GM19043 (cell line): ENCODE results near the gene WDR70.
"Not testable (repeated sequence)": the region's sequence is repeated elsewhere in the genome, so short reads cannot be mapped to it uniquely, and the experiment has no call there.

ENCODE experiments used
- ATAC-seq: cut with Tn5 transposase; IDR thresholded peaks from one replicate; pipeline ENCODE4 v1.9.1; 2021; ENCODE audit warnings: low read depth; ENCODE audit not compliant: unreplicated experiment

Gene WDR70

DNA sequence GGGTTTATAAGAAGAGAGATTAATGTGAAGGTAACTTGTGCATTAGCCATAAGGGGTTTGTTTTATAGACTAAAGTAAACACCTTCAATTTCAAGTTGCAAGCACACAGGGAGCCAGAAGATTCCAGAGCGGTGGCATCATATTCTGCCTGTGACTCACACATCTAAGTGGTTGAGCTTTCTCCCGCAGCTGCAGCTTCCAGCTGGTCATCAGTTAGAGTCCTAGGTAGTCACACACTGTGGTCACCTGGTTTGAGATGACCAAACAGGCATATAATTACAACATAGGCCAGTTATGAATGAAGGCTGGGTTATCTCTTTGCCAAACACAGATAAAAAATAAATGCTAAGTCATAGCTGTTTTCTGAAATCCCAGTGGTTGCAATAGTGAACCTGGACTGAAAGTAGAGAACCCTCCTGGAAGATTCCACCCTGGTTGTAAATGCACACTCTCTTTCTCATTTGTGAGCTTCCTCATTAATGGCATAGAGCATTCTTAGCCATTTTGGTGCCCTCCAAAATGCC is 289.5 kb downstream of the WDR70 start:
- no peak for ATAC-seq

DNA sequence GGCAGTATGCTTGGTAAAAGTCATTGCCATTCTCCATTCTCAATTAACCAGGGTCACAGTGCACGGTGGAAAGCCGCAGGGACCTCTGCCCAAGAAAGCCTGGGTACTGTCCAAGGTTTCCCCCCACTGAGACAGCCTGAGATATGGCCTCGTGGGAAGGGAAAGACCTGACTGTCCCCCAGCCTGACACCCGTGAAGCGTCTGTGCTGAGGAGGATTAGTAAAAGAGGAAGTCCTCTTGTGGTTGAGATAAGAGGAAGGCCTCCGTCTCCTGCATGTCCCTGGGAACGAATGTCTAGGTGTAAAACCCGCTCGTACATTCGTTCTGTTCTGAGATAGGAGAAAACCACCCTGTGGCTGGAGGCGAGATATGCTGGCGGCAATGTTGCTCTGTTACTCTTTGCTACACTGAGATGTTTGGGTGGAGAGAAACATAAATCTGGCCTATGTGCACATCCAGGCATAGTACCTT is 293.0 kb downstream of the WDR70 start:
- peak; percentile 82 for ATAC-seq

DNA sequence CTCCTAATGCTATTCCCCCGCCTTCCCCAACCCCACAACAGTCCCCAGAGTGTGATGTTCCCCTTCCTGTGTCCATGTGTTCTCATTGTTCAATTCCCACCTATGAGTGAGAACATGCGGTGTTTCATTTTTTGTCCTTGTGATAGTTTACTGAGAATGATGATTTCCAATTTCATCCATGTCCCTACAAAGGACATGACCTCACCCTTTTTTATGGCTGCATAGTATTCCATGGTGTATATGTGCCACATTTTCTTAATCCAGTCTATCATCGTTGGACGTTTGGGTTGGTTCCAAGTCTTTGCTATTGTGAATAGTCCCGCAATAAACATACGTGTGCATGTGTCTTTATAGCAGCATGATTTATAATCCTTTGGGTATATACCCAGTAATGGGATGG is 295.2 kb downstream of the WDR70 start:
- ATAC-seq: not testable (repeated sequence)

DNA sequence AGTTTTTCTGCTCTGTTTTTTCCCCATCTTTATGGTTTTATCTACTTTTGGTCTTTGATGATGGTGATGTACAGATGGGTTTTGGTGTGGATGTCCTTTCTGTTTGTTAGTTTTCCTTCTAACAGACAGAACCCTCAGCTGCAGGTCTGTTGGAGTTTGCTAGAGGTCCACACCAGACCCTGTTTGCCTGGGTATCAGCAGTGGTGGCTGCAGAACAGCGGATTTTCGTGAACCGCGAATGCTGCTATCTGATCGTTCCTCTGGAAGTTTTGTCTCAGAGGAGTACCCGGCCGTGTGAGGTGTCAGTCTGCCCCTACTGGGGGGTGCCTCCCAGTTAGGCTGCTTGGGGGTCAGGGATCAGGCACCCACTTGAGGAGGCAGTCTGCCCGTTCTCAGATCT is 300.2 kb downstream of the WDR70 start:
- ATAC-seq: not testable (repeated sequence)

DNA sequence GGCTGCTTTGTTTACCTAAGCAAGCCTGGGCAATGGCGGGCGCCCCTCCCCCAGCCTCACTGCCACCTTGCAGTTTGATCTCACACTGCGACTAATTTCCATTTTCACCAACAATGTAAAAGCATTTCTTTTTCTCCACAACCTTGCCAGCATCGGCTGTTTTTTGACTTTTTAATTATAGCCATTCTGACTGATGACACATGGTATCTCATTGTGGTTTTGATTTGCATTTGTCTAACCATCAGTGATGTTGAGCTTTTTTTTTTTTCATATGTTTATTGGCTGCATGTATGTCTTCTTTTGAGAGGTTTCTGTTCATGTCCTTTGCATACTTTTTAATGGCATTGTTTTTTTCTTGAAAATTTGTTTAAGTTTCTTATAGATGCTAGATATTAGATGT is 300.8 kb downstream of the WDR70 start:
- ATAC-seq: not testable (repeated sequence)

DNA sequence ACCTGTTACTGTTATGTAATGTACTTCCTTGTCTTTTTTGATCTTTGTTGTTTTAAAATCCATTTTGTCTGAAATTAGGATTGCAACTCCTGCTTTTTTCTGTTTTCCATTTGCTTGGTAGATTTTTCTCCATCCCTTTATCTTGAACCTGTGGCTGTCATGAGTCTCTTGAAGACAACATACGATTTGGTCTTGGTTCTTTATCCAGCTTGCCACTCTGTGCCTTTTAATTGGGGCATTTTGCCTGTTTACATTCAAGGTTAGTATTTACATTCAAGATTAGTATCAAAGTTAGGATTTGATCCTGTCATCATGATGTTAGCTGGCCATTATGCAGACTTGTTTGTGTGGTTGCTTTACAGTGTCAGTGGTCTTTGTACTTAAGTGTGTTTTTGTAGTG is 304.0 kb downstream of the WDR70 start:
- ATAC-seq: no peak

DNA sequence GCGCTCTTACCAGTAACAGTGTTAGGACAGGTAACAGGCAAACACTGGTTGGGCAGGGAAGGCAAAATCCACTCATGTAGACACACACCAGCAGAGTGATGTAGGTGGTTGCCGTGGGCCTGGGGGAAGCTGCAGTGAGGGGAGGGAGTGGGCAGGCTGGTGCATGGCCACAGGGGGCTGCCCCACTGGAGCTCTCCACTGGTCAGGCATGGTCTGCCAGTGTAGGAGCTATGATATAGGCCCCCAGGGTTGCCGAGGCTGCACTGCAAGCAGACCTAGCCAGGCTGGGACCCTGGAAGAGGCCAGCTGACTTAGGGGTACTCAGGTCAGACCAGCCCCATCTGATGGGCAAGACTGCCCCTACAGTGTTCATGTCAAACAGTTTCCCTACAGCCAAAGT is 306.1 kb downstream of the WDR70 start:
- no peak for ATAC-seq

DNA sequence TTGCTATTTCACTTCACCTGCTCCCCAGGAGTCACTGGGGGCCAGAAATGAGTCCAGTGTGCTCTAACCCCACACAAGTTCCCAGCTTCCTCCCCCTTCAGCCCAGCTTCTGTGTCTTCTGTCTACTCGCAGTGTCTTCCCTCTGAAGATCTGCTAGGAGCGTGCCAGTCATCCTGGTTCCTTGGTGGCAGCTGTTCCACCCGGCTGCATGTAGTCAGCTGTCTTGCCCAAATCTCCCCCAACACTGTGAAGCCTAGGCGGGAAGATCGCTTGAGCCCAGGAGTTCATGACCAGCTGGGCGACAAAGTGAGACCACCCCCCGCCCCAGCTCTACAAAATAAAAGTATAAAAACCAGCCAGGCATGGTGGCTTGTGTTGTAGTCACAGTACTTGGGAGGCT is 306.7 kb downstream of the WDR70 start:
- no peak for ATAC-seq

DNA sequence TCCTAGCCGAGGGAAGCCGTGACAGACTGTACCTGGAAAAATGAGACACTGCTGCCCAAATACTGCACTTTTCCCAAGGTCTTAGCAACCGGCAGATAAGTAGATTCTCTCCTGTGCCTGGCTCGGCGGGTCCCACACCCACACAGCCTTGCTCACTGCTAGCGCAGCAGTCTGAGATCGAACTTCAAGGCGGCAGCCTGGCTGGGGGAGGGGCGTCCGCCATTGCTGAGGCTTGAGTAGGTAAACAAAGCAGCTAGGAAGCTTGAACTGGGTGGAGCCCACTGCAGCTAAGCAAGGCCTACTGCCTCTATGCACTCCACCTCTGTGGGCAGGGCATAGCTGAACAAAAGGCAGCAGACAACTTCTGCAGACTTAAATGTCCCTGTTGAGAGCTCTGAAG is 309.8 kb downstream of the WDR70 start:
- not testable (repeated sequence) for ATAC-seq

DNA sequence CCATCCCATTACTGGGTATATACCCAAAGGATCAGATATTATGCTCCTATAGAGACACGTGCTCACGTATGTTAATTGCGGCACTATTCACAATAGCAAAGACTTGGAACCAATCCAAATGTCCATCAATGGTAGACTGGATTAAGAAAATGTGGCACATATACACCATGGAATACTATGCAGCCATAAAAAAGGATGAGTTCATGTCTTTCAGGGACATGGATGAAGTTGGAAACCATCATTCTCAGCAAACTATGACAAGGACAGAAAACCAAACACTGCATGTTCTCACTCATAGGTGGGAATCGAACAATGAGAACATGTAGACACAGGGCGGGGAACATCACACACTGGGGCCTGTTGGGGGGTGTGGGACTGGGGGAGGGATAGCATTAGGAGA is 315.2 kb downstream of the WDR70 start:
- ATAC-seq: not testable (repeated sequence)

DNA sequence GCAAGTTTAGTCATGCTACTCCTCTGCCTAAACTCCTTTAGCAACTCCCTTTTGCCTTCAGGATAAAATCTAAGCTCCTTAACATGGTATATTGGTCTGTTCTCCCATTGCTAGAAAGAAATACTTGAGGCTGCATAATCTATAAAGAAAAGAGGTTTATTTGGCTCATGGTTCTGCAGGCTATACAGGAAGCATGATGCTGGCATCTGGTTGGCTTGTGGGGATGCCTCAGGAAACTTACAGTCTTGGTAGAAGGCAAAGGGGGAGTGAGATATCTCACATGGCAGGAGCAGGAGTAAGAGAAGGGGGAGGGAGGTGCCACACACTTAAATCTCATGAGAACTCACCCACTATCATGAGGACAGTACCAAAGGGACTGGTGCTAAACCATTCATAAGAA is 315.7 kb downstream of the WDR70 start:
- no peak for ATAC-seq

DNA sequence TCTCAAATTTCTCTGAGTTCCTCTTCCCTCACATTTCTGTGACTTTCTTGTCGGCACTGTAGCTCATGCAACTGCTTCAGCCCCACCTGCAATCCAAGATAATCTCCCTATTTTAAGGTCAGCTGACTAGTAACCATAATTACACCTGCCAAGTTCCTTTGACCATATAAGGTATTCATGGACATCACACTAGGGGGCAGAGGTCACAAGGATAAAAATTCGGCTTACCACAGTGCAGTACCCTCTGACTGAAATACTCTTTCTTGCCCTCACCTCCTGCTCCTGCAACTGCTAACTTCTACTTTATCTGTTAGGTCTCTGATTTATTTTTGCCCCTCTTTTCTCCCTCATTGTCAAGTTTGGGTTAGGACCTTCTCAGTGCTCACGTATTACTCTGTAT is 316.5 kb downstream of the WDR70 start:
- ATAC-seq: no peak

DNA sequence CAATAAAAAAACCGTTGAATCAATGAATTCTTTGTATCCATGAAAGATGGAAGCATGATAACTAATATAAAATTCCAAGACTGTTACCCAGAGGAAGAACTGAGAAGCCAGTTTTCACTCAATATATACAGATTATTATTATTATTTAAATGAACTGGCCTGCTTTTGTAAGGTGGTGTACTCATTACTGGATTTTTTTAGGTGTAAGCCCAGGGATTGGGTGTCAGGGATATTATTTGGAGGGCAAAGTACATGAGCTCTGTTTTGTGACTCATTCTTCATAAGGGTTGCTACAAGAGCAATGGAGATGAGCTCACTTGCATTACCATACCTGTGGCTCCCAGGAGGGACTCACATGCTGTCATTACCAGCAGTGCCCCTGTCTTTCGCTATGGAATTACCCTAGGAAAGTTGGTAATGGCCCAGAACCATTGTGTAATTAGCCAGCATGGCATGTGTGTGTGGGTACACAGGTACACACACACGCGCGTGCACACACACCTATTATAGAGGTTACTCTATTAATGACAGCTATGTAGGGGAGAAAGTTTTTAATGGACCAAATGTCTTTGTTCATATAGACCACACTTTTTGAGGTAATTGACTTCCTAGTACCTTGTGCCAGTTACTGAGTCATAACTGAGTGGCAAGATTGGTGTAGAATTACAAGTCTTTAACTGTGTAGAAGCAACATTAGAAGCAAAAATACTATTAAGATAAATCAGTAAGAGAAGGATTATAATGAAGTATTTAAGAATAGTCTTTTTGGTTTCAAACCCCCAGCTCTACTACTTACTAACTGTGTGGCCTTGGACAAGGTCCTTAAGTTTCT is 317.3 kb downstream of the WDR70 start:
- no peak for ATAC-seq

DNA sequence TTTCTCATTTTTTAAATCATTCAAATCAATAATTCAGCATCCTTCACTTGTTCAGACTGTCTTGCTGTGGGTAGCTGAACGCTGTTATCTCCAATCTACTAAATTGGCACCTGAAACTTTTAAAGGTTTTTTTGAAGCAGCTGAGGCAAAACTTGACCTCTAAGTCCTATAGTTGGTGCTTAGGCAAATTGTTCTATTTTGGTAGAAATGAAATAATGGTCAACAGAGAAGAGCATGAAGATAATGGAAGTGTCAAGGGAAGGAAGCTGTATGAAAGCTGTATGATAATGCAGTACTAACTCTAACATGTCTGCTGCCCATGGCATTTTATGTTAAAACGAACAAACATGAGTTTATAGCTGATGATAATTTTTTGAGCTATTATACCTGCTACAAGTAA is 322.8 kb downstream of the WDR70 start:
- no peak for ATAC-seq

DNA sequence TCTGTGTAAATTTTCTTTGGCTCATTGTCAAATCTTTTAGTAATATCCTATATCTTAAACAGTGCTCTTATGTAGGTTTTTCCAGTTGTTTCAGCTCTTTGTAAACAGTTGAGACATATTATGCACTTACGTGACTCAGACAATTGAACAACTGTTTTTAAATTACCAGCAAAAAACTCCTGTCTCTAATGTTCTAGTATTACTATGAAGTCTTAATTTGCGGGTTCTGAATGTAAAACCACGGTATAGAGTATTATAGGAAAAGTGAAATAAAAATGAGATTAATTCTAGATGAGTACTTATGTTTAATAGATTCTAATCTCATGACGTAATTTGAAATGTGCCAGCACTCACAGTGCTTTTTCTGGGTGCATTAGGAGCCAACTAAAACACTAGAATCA is 324.7 kb downstream of the WDR70 start:
- ATAC-seq: no peak

DNA sequence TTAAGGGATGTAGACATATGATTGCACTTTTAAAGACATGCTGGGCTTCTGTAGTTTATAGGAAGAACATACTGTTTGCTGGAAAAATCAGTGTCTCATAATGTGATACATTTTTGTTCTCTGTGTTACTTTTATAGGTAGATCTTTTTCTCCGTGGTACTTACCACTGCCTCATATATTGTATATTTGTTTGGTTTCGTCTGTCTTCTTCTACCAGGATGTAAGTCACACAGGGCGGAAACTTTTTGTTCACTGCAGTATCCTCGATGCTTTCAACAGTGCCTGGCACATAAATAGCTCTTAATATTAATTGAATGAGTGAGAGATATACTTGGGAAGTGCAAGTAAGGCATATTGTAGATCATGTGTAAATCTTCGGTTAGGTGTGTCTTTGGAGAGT is 325.3 kb downstream of the WDR70 start:
- ATAC-seq: no peak

DNA sequence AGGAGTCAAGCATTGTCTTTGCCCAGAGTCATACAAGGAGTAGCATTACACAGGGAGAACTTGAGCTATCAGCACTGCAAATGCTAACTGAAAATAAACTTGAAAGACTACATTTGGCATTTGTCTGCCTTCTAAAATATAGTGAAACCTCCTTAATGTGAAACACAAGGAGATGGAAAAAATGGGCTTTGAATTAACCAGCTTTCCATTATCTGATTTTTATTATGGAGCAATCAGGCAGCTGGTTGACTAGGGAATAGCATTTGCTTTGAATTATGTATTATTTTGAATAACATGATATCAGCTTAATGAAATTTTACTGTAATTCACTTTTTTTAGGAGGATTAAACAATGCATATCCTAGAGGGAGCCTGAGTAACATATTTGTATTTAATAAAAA is 329.9 kb downstream of the WDR70 start:
- ATAC-seq: no peak

DNA sequence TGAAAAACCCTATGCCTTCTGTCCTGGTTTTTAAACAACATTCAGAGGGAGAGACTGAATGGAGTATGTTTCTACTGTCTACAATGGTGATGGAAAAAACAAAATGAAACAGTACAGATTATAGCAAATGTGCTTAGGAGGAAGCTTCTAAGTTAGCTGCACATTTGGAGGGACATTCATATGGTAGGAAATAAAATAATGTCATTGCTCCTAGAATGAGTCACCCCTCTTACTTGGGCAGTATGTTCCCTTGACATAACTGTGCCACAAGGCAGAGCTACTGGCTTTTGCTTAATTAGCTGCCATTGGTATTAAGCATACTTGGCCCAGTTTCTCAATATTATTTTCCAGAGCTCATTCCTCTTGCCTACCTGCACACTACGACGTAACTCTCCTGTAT is 331.8 kb downstream of the WDR70 start:
- ATAC-seq: no peak

DNA sequence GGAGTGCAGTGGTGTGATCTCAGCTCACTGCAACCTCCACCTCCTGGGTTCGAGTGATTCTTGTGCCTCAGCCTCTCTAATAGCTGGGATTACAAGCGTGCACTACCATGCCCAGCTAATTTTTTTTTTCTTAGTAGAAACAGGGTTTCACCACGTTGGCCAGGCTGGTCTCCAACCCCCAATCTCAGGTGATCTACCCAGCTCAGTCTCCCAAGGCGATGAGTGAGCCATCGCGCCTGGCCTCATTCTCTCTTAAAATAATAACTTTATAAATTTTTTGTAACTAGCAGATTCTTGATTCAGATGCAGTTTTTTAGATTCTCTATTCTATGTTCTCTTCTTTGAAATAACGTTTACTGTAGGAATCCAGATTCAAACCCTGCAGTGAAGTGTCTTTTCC is 333.6 kb downstream of the WDR70 start:
- ATAC-seq: no peak

DNA sequence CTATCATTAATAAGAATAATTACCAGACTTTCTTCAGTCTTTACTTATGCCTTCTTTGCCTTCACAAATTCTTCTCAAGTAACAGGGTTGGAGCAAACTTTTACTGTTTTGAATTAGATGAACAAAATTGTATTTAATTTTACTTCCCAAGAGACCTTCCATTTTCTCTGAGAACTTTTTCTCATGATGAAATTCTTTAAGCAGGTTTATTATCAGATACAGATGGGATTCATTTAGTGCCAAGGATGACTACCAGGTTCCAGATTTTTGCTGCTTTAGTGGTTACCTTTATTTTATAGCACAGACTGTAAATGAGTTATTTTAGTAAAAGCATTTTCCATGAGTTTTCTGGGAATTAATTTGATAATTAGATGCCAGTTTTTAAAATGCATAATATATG is 335.6 kb downstream of the WDR70 start:
- no peak for ATAC-seq

DNA sequence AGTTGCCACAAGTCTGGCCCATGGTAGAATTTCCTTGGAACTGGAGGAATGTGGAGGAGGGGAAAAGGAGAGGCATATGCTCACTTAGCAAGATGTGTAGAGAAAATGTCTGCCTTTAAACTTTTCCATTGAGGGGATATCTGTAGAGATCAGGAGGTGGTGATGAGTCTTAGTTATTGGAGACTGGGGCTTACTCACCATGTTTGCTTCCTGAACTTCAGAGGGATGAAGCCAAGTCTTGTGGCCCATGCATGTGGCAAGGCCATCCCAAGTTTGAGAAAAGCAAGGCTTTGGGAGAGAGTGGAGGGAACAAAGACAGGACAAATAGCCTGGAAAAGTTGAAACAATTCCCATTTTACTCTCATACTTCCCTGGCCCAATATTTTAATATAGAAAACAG is 336.2 kb downstream of the WDR70 start:
- no peak for ATAC-seq

DNA sequence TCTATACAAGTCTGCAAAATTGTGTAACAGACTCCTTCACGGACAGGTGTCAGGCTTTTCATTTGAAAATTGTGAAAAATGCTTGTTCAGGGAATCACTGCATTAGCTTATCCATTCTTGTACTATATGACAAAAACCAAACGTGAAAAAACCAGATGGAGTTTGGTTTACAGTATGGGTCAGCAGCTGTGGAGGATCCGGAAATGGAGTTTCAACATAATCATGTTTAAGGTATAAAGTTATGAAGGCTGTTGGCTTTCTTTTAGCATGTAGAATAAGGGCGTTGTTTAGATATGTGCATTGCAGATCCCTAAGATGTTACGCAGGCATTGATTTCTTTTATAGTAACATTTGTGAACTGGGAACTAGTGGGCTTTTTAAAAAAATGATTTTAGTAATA is 336.9 kb downstream of the WDR70 start:
- ATAC-seq: no peak
